Hepatocyte (in vitro differentiated cells): Measurements from ENCODE around the gene USP28. TPM values are rescaled to one million over a fixed set of nuclear protein-coding genes. Genes with fewer than 3 reads are reported as not detected.
"Not testable (repeated sequence)": the region's sequence is repeated elsewhere in the genome, so short reads cannot be mapped to it uniquely, and the experiment has no call there.

Experiments used
- DNase-seq: peaks from one replicate; pipeline ENCODE4 v3.0.0-alpha.2; 2016; ENCODE audit warnings: low spot score
- H2AFZ ChIP-seq: fragments of 200-600 bp; sonication (generic); 2 replicates; pipeline ENCODE4 v1.6.0; 2016; ENCODE audit warnings: antibody characterized with exemption, mild to moderate bottlenecking
- H3K27ac ChIP-seq: fragments of 200-600 bp; sonication (generic); 2 replicates; pipeline ENCODE4 v1.5.1; 2016; ENCODE audit warnings: mild to moderate bottlenecking
- H3K27me3 ChIP-seq: fragments of 200-600 bp; sonication (generic); 2 replicates; pipeline ENCODE4 v1.6.1; 2016
- H3K36me3 ChIP-seq: fragments of 200-600 bp; sonication (generic); replicated peaks from 2 replicates; pipeline ENCODE4 v1.5.1; 2016; ENCODE audit warnings: low read depth; ENCODE audit not compliant: insufficient read depth
- H3K4me1 ChIP-seq: fragments of 200-600 bp; sonication (generic); 2 replicates; pipeline ENCODE4 v1.5.1; 2016; ENCODE audit warnings: mild to moderate bottlenecking, moderate library complexity; ENCODE audit not compliant: insufficient read depth
- H3K4me2 ChIP-seq: fragments of 200-600 bp; sonication (generic); 2 replicates; pipeline ENCODE4 v1.6.0; 2016
- H3K4me3 ChIP-seq: fragments of 200-600 bp; sonication (generic); 2 replicates; pipeline ENCODE4 v1.5.1; 2016; ENCODE audit warnings: mild to moderate bottlenecking
- H3K79me2 ChIP-seq: fragments of 200-600 bp; sonication (generic); 2 replicates; pipeline ENCODE4 v1.6.0; 2017; ENCODE audit warnings: mild to moderate bottlenecking
- H3K9me2 ChIP-seq: fragments of 200-600 bp; sonication (generic); replicated peaks from 2 replicates; pipeline ENCODE4 v1.6.0; 2017; ENCODE audit warnings: mild to moderate bottlenecking; ENCODE audit not compliant: insufficient read depth
- H3K9me3 ChIP-seq: fragments of 200-600 bp; sonication (generic); 2 replicates; pipeline ENCODE4 v1.5.1; 2016; ENCODE audit warnings: low read depth, mild to moderate bottlenecking
- H4K20me1 ChIP-seq: fragments of 200-600 bp; sonication (generic); 2 replicates; pipeline ENCODE4 v1.6.0; 2016; ENCODE audit warnings: mild to moderate bottlenecking; ENCODE audit not compliant: insufficient read depth, poor library complexity, severe bottlenecking
- EZH2 ChIP-seq: fragments of 200-600 bp; sonication (generic); IDR thresholded peaks from 2 replicates; pipeline ENCODE4 v1.6.1; 2016; ENCODE audit warnings: antibody characterized with exemption, mild to moderate bottlenecking, borderline replicate concordance
- EZH2phosphoT487 ChIP-seq: fragments of 200-600 bp; sonication (generic); IDR thresholded peaks from one replicate; pipeline ENCODE4 v1.6.1; 2018; ENCODE audit warnings: antibody characterized with exemption, mild to moderate bottlenecking, low read depth, moderate library complexity; ENCODE audit not compliant: unreplicated experiment, severe bottlenecking
- WGBS: methylation state at CpG from one replicate; pipeline ENCODE4 v1.1.6; 2016; ENCODE audit warnings: low lambda C conversion rate; ENCODE audit errors: missing lambda C conversion rate; 5-methylcytosine and 5-hydroxymethylcytosine counted together
- polyA plus RNA-seq: library from polyadenylated mRNA; unstranded; fragments of >200 nt; fragmentation: Nextera tagmentation; extraction: Ambion mirVana; gene quantifications from 2 replicates; pipeline ENCODE4 v1.2.1, GENCODE V29; 2016
- total RNA-seq: library from RNA; depleted of rRNA; stranded (reverse); fragments of >200 nt; gene quantifications from 2 replicates; pipeline ENCODE4 v1.2.3, GENCODE V29; 2014
- TF ChIP-seq, protein P1 (sequence below): fragments of 200-600 bp; sonication (generic); IDR thresholded peaks from 2 replicates; pipeline ENCODE4 v1.5.1; 2016; ENCODE audit warnings: antibody characterized with exemption, mild to moderate bottlenecking; ENCODE audit not compliant: poor library complexity

The USP28 gene
- total and polyA plus RNA-seq, 2 experiments from 2014 or later = 12.5 to 32.1 TPM

DNA sequence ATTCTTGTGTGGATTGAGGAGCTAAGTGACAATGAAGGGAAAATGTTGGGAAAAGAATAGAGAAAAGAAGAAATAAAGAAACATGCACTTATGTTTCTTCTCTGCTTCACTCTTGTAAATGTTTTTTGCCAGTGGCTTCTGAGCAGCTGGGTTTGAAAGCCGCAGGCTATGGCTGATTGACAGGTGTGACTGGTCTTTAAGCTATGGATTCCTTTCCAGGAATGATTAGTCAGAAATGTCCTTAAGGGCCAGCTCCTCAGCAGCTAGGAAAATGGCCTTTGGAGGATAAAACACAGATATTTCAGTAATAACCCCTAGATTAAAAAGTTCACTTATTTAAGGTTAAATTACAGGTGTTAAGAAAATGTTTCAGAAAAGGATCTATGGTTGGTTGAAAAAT, 6.5 kb upstream of the USP28 start:
- TF ChIP-seq EZH2 (no peak), EZH2phosphoT487 (no peak)
- TF ChIP-seq, protein P1, sequence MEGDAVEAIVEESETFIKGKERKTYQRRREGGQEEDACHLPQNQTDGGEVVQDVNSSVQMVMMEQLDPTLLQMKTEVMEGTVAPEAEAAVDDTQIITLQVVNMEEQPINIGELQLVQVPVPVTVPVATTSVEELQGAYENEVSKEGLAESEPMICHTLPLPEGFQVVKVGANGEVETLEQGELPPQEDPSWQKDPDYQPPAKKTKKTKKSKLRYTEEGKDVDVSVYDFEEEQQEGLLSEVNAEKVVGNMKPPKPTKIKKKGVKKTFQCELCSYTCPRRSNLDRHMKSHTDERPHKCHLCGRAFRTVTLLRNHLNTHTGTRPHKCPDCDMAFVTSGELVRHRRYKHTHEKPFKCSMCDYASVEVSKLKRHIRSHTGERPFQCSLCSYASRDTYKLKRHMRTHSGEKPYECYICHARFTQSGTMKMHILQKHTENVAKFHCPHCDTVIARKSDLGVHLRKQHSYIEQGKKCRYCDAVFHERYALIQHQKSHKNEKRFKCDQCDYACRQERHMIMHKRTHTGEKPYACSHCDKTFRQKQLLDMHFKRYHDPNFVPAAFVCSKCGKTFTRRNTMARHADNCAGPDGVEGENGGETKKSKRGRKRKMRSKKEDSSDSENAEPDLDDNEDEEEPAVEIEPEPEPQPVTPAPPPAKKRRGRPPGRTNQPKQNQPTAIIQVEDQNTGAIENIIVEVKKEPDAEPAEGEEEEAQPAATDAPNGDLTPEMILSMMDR = no peak
- no peaks in the 10 kb centered on the region for H3K27me3 ChIP-seq
- H3K9me3 ChIP-seq = no peaks in the 10 kb centered on the region
- no peak overlapping the region for H2AFZ ChIP-seq
- no peak overlapping the region for H3K4me2 ChIP-seq
- no peak for DNase-seq
- no peaks in the 10 kb centered on the region for H3K4me1 ChIP-seq
- WGBS = 40% methylated on average over 1 of the region's 1 CpG
- H4K20me1 ChIP-seq = no peaks in the 10 kb centered on the region
- no peaks in the 10 kb centered on the region for H3K36me3 ChIP-seq
- no peaks in the 10 kb centered on the region for H3K79me2 ChIP-seq
- H3K27ac ChIP-seq = no peak overlapping the region
- H3K9me2 ChIP-seq = no peaks in the 10 kb centered on the region
- H3K4me3 ChIP-seq = no peak overlapping the region

DNA sequence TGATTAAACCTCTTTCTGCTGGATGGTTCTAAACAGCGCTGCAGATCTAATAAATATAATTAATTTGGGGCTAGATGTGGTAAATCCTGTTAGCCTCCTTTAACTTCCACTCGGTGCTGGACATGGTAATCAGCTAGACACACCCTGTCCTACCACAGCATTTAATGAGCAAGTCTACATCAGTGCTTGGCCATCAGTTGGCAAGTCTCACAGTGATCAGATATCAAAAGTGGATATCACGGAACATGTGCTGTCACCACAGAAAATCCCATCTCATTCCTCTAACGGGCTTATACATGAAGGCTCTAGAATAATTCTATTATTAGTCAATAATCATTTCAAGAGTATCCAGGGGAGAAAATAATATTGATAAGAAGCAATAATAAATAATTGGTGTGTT, 5.6 kb upstream of the USP28 start:
- H3K4me1 ChIP-seq = peaks cover 5% of the 10 kb centered on the region
- H3K4me3 ChIP-seq = no peak overlapping the region
- no peak overlapping the region for H2AFZ ChIP-seq
- H3K4me2 ChIP-seq = no peak overlapping the region
- no peaks in the 10 kb centered on the region for H3K27me3 ChIP-seq
- H3K9me3 ChIP-seq = no peaks in the 10 kb centered on the region
- no peaks in the 10 kb centered on the region for H3K9me2 ChIP-seq
- TF ChIP-seq EZH2 (no peak), EZH2phosphoT487 (no peak)
- TF ChIP-seq, protein P1 = no peak
- H3K36me3 ChIP-seq = no peaks in the 10 kb centered on the region
- 87% methylated on average over 4 of the region's 4 CpGs for WGBS
- H4K20me1 ChIP-seq = no peaks in the 10 kb centered on the region
- no peak for DNase-seq
- peaks cover 4% of the 10 kb centered on the region for H3K79me2 ChIP-seq
- no peak overlapping the region for H3K27ac ChIP-seq

DNA sequence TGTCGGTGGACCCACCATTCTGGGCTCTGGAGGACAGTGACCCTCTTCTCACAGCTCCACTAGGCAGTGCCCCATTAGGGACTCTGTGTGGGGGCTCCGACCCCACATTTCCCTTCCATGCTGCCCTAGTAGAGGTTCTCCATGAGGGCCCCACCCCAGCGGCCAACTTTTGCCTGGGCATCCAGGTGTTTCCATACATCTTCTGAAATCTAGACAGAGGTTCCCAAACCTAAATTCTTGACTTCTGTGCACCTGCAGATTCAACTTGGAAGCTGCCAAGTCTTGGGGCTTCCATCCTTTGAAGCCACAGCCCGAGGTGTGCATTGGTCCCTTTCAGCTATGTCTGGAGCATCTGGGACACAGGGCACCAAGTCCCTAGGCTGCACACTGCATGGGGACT, 4.1 kb upstream of the USP28 start:
- H3K27ac ChIP-seq, H3K4me1 ChIP-seq, H3K4me2 ChIP-seq, H4K20me1 ChIP-seq, H2AFZ ChIP-seq, H3K79me2 ChIP-seq, DNase-seq, H3K4me3 ChIP-seq, H3K9me3 ChIP-seq, H3K9me2 ChIP-seq, H3K27me3 ChIP-seq, H3K36me3 ChIP-seq: not testable (repeated sequence)
- 100% methylated on average over 4 of the region's 4 CpGs for WGBS

DNA sequence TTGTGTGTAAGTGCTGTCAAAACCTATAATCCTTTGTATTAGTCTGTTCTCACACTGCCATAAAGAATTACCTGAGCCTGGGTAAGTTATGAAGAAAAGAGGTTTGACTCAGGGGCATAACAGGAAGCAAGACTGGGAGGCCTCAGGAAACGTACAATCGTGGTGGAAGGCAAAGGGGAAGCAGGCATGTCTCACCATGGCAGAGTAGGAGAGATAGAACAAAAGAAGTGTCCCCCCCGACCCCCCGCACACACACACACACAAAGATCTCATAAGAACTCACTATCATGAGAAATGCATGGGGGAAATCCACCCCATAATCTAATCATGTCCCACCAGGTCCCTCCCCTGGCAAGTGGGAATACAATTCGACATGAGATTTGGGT, 2.3 kb upstream of the USP28 start:
- no peak overlapping the region for H3K4me3 ChIP-seq
- no peaks in the 10 kb centered on the region for H3K9me2 ChIP-seq
- no peaks in the 10 kb centered on the region for H3K9me3 ChIP-seq
- no peak overlapping the region for H3K27ac ChIP-seq
- H3K27me3 ChIP-seq = no peaks in the 10 kb centered on the region
- peaks cover 4% of the 10 kb centered on the region for H4K20me1 ChIP-seq
- peaks cover 23% of the 10 kb centered on the region for H3K79me2 ChIP-seq
- WGBS = 84% methylated on average over 5 of the region's 5 CpGs
- DNase-seq = no peak
- H2AFZ ChIP-seq = no peak overlapping the region
- peaks cover 12% of the 10 kb centered on the region for H3K4me1 ChIP-seq
- no peak overlapping the region for H3K4me2 ChIP-seq
- no peak for TF ChIP-seq EZH2phosphoT487
- TF ChIP-seq EZH2 = no peak
- TF ChIP-seq, protein P1 = no peak
- H3K36me3 ChIP-seq = no peaks in the 10 kb centered on the region
